ENCODE data around the gene MGAT5.

MGAT5 gene

GRCh38 chr2:134305109-134305491 lies 51.2 kb downstream of the MGAT5 start:
- DNase-seq (ENCODE audit: low read depth) = no peak

GRCh38 chr2:134306521-134306920 lies 52.6 kb downstream of the MGAT5 start:
- DNase-seq (ENCODE audit: low read depth) = no peak

- DNase-seq (ENCODE audit: low read depth) = no peak
Measured at GRCh38 chr2:134307334-134307733, 53.5 kb downstream of the MGAT5 start.

GRCh38 chr2:134308474-134309385 lies 54.9 kb downstream of the MGAT5 start:
- no peak for DNase-seq (ENCODE audit: low read depth)

GRCh38 chr2:134310107-134311079 lies 56.5 kb downstream of the MGAT5 start:
- DNase-seq (ENCODE audit: low read depth) = no peak

GRCh38 chr2:134312482-134312881 lies 58.6 kb downstream of the MGAT5 start:
- DNase-seq (ENCODE audit: low read depth) = no peak

- no peak for DNase-seq (ENCODE audit: low read depth)
Measured at GRCh38 chr2:134314202-134314601, 60.3 kb downstream of the MGAT5 start.

- no peak for DNase-seq (ENCODE audit: low read depth)
Measured at GRCh38 chr2:134314681-134315368, 61.0 kb downstream of the MGAT5 start.

- DNase-seq (ENCODE audit: low read depth) = no peak
Measured at GRCh38 chr2:134315471-134315870, 61.6 kb downstream of the MGAT5 start.

GRCh38 chr2:134319596-134320254 lies 65.9 kb downstream of the MGAT5 start:
- DNase-seq (ENCODE audit: low read depth) = no peak

GRCh38 chr2:134320930-134321329 lies 67.1 kb downstream of the MGAT5 start:
- DNase-seq (ENCODE audit: low read depth) = peak; percentile 13

- DNase-seq (ENCODE audit: low read depth) = no peak
Measured at GRCh38 chr2:134323777-134324176, 69.9 kb downstream of the MGAT5 start.

GRCh38 chr2:134324430-134324829 lies 70.6 kb downstream of the MGAT5 start:
- no peak for DNase-seq (ENCODE audit: low read depth)

- no peak for DNase-seq (ENCODE audit: low read depth)
Measured at GRCh38 chr2:134324947-134325346, 71.1 kb downstream of the MGAT5 start.

- no peak for DNase-seq (ENCODE audit: low read depth)
Measured at GRCh38 chr2:134325696-134326095, 71.8 kb downstream of the MGAT5 start.

GRCh38 chr2:134327367-134327766 lies 73.5 kb downstream of the MGAT5 start:
- DNase-seq (ENCODE audit: low read depth) = no peak

GRCh38 chr2:134331081-134331480 lies 77.2 kb downstream of the MGAT5 start:
- no peak for DNase-seq (ENCODE audit: low read depth)

GRCh38 chr2:134333646-134334189 lies 79.8 kb downstream of the MGAT5 start:
- DNase-seq (ENCODE audit: low read depth) = no peak

GRCh38 chr2:134334542-134335353 lies 80.9 kb downstream of the MGAT5 start:
- no peak for DNase-seq (ENCODE audit: low read depth)

GRCh38 chr2:134335601-134336000 lies 81.7 kb downstream of the MGAT5 start:
- no peak for DNase-seq (ENCODE audit: low read depth)

Data from T-helper 22 cell (primary cell).